Medulla oblongata (tissue), 1 donor: Measurements from ENCODE around the gene GNAI2.
"Not testable (repeated sequence)": the region's sequence is repeated elsewhere in the genome, so short reads cannot be mapped to it uniquely, and the experiment has no call there.

Experiments used
- DNase-seq: peaks from one replicate; pipeline ENCODE4 v3.0.0-alpha.2; 2015; ENCODE audit errors: extremely low spot score

Gene GNAI2

DNA sequence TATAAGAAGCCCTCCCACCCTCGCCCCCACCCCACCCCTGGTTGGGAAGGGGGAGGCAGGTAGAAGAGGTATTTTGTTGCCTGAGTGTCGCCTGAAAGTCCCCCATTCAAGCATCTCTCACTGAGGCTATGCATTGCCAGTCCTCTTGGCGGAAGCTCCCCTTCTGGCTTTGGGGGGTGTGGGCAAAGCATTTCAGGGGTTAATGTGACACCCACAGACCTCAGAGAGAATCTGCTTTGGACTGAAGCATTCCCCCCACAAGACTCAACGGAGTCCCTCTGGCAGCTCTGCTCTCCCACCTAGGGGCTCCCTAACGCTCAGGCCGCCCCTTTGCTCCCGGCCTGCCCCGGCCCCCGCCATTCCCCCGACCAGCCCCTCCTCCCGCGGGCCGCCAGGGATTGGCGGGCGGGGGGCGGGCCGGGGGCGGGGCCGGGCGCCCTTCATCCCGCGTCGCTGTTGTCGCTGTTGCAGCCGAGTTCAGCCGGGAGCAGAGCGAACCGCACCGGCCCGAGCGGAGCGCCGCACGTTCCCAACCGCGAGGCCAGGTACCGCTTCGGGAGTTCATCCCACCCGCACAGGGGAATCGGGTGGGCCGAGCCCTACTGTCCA is 31.1 kb upstream of the GNAI2 start, which contains the start of gene SLC38A3:
SLC38A3 (plus strand) TSS at position 468 of the 609 bp plus-strand sequence. CDS start 8,929 bp downstream, outside the sequence.
- peak; percentile 35 for DNase-seq

- DNase-seq, result peak; percentile 64
These were observed 30.4 kb upstream of the GNAI2 start for GRCh38 chr3:50205413-50206276.

- DNase-seq, result no peak
These were observed 28.5 kb upstream of the GNAI2 start for GRCh38 chr3:50207359-50208042.

DNA sequence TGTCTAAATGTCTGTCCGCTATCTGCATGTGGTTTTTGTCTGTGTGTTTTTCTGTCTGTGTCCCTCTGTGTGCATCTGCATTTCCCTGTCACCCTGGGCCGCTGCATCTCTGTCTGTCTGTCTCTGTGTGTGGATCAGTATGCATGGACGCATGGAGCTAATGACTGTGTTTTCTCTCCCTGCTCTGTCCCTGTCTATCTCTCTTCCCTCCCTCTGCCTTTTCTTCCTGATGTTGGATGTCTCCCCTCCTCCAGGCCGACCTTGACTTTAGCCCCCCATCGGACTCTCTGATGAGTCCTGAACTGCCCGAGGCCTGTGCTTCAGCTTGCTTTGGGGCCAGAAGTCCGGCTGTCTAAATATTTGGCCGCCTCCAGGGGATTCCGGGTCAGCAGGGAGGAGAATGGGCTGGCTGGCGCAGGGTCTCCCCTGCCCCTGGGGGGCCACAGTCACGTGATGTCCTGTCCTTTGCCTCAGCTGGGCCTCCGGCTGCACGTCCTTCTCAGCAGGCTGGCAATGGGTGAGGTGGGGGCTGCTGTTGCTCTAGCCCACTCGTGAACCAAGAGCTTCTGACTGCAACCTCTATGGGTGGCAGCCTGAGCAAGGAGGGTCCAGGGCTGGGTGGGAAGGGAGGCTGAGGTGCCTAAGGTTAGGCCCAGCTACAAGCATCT is 27.2 kb upstream of the GNAI2 start:
- no peak for DNase-seq

- no peak for DNase-seq
These were observed 25.9 kb upstream of the GNAI2 start for GRCh38 chr3:50210176-50210509.

DNA sequence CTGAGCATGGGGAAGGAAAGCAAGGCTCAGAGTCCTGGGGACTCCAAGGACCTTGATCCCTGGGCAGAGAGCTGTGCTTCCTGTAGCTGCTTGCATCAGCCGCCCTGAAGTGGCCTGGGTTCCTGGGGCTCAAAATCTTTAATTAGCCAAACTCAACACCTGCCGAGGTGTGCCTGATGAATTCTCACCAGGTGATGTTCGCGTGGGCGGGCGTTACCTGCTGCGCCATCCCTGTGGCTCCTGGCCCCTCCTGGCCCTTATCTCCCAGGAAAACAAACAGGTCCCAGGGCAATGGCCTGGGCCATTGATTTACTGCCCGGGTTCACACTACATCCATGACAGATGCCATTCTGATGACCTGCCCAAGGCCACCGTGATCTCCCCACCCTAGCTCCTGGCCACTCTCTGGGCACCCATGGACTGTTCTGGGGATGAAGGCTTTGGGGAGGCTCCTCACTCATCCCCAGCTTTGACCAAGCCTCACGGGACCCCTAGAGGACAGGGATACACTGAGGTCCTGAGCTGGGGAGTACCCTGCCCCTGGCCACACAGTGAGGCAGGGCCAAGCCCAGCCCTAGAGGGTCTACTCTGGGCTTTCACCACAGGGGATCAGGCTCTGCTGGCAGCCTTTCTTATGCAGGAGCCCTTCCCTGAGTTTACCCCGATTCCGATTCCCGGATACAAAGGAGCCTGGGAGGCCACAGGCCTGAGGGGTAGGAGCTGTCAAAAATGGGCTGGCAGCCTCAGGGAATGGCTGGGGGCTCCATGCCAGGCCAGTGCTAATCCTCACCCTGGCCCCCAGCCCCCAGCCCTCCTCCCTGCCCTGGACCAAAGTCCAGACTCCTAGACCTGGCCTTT is 25.3 kb upstream of the GNAI2 start:
- no peak for DNase-seq

DNA sequence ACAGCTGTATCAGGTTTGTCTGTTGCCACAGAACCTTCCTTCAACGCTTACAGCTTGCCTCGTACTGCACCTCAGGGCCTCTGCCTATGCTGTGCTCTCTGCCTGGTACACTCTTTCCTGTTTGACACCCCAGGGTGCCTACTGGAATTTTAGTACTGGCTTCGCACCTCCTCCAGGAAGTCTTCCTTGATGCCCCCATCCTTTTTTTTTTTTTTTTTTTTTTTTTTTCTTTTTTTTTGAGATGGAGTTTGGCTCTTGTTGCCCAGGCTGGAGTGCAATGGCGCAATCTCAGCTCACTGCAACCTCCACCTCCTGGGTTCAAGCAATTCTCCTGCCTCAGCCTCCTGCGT is 24.7 kb upstream of the GNAI2 start:
- not testable (repeated sequence) for DNase-seq

DNA sequence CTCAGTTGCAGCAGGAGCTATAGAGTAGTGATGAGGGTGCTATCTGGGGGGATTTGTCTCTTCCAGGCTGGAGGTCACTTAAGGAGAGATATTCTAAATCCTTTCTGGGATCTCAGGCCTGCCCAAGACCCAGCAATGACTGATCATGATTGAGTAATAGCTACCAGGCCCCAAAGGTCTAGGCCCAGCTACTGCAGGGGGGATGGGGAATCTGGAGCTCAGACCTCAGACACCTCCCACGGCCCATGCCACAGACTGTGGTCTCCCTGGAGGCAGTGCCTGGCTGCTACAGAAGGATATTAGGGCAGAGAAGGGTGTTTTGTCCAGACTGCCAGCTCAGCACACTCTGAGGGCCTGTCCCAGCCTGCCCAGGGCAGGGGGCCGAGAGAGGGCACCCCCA is 24.1 kb upstream of the GNAI2 start:
- no peak for DNase-seq

GRCh38 chr3:50212502-50212901 is 23.5 kb upstream of the GNAI2 start:
- no peak for DNase-seq

DNA sequence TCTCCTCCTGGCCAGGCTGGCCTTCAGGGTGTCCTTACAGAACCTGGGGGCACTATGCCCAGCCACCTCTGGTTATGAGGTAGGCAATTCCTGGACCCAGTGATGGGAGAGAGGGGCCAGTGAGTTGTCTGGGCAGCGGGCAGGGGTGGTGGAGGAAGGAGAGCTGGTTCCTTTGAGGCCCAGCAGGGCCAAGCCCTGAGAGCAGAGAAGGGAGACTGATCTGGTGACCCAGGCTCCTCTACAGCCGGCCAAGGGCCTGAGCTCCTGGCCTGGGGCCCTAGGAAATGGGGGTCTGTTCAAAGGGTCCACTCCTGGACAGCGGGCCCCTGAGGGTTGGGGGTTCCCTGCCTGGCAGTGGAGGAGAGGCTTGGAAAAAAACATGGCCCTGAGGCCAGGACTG is 23.0 kb upstream of the GNAI2 start:
- no peak for DNase-seq

- DNase-seq, result peak; percentile 93
These were observed 22.6 kb upstream of the GNAI2 start for GRCh38 chr3:50213373-50213772.

- DNase-seq, result no peak
These were observed 21.2 kb upstream of the GNAI2 start for GRCh38 chr3:50214824-50215223.

GRCh38 chr3:50215529-50215928 is 20.5 kb upstream of the GNAI2 start:
- no peak for DNase-seq

DNA sequence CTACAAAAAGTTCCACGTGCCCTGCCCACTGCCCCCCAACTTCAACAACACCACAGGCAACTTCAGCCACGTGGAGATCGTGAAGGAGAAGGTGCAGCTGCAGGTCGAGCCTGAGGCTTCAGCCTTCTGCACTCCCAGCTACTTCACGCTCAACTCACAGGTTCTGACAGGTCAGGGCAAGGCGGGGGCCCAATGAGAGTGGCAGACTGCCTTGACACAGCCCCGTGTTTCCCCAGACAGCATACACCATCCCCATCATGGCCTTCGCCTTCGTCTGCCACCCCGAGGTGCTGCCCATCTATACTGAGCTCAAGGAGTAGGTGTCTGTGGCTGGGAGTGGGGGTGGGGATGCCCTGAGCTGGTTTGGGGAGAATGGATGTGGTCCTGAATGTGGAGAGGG is 18.3 kb upstream of the GNAI2 start:
- DNase-seq, result no peak

- DNase-seq, result no peak
These were observed 17.6 kb upstream of the GNAI2 start for GRCh38 chr3:50218448-50218847.

DNA sequence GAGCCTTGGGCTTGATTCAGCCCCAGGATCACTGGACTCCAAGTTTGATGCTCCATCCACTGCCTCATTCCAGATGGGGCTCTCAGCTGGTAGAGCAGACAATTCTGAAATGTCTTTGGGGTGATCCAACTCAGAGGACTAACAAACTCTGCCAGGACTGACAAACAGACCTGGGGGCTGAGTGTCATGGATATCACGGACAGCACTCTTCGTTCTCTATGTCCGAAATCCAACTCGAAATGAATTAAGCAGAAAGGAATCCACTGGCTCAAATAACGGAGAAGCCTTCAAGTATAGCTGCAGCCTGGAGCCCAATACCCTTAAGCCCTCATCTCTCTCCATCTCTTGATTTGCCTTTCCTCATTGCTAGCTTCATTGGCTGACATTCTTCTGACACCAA is 16.7 kb upstream of the GNAI2 start:
- no peak for DNase-seq

DNA sequence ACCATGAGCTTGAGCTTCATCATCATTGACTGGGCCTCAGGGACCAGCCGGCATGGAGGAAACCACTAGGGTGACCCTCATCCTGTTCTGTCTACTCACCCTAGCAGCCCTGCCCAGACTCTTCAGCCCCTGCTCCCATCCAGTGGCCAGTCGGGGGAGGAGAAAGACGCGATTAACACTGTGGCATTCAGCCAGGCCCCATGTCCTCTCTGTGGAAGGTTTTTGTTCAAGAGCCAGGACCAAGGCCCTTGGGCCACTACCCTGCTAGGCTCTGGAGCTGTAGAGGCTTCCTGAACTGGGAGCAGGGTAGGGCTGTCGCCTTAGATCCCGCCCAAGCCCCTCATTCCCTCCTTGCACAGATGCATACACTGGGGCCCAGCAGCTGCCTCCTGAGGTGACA is 15.9 kb upstream of the GNAI2 start:
- no peak for DNase-seq

DNA sequence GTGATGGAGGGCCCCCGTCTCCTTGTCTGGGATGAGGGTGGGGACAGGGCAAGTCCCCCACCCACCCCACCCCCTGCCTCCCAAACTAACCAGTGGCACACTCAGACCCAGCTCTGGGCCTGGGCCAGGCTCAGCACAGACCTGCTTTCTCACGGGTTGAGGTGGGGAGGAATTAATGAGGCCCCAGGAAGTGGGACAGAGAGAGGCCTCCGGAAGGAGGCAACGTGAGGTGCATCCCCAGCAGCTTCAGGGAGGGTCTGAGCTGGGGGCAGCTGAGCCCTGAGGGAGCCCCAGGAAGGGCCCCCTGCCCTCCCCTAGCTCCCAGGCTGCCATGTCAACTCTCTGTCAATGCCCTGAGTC is 15.0 kb upstream of the GNAI2 start:
- DNase-seq, result no peak

DNA sequence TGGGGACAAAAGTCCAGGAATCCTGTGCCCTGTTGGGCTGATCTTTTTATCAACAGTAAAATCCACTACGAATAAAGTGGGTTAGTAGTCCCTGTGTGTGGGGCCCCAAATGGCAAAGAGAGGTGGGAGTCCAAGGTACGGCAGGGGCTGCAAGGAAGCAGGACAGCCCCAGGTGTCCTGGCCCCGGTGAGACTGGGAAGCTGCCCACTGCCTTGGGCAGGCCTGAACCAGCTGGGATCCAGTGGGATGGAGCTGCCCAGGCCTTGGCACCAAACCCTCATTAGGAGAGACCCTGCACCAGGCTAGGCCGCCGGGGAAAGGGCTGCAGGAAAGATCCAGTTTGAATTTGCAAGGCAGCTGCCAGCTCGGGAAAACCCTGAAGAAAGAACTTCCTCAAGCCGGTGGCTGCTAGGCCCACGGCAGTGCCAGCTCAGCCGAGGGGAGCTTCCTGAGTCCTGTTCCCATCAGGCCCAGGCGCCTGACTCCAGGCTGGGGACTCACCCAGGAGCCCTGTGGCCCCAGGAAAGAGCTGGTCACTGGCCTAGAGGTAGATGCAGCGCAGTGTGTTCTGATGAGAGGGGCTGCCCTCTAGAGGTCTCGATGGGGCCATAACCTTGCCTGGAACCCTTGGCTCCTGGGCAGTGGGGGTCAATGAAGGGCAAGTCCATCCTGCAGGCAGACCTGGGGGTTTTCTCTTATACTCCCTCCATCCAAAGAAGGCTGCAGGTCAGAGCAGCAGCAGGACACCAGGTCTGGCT is 14.4 kb upstream of the GNAI2 start:
- DNase-seq, result peak; percentile 70

DNA sequence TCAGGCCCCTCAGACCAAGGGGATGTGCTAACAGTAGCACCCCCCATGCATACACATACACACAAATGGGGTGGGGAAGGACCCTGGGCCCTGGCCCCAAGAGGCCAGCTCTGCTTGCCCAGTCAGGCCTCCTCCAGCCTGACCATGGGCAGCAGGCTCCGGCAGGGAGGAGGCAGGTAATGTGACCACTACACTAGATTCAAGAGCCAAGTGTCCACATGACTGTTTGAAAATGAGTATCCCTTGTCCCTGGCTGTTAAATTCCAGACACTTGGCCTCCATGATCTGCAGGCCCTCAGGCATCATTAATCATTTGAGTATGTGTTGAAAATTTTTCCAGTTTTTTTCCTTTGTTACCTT is 13.9 kb upstream of the GNAI2 start:
- no peak for DNase-seq

DNA sequence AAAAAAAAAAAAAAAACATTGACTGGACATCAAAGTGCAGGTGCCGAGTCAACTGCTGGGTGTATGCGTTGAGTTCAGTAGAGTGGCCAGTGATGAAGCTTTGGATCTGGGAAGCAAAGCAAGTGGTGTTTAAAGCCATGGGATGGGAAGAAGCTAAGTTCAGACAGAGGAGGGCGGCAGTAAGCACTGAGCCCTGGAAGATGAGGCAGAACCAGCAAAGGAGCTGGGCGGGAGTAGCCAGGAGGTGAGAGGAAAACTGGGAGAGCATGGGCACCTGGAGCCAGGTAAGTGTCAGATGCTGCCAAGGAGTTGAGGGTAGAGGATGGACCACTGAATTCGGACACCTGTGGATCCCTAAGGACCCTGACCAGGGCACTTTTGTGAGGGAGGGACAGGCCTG is 11.4 kb upstream of the GNAI2 start:
- DNase-seq, result no peak
